Measurements from ENCODE around the gene TMEM248. TPM values are rescaled to one million over a fixed set of nuclear protein-coding genes. Genes with fewer than 3 reads are reported as not detected.
A peak's percentile ranks its signal among the peaks of the same experiment; 100 is the strongest.

Gene TMEM248
- total RNA-seq, 4 donors from 2014 or later = 53.2 to 65.9 (median 60.3) TPM

GRCh38 chr7:66921918-66922486 is 977 bp downstream of the TMEM248 start:
- no peak for DNase-seq
- Histone ChIP-seq H3K36me3 (no peaks in the 10 kb centered on the region), H3K4me3 (peak overlapping the region; percentile 80 to 93 (median 91)), H3K4me1 (peaks cover 43 to 51% of the 10 kb centered on the region in 2 donors), H3K9me3 (no peaks in the 10 kb centered on the region), H3K27ac (peak overlapping the region; percentile 77 to 90 (median 84)), H3K27me3 (no peaks in the 10 kb centered on the region)
- TF ChIP-seq POLR2A (IDR thresholded peaks at IDR 0.05) (no peak), CTCF (IDR thresholded peaks at IDR 0.05 in 4 of 5, conservative IDR thresholded peaks at IDR 0.05 in 1 of 5) (no peak)
- intact Hi-C loops (cut with DNase I; ENCODE audit: low total_unique reads) = loop anchor here (5.0 kb wide), 3 partner anchors 70 to 1170 kb away; no protein-coding TSS in a partner anchor
- ATAC-seq = no peak
- in situ Hi-C loops (cut with MboI; ENCODE audit: low sequenced_read_pairs in 4 of 4) = loop anchor here in 1 of 4 donors (10.0 kb wide), 1 partner anchor 77 kb away; no protein-coding TSS in a partner anchor

- ATAC-seq = no peak
- H3K27me3 ChIP-seq = no peaks in the 10 kb centered on the region
- no peak overlapping the region for H3K27ac ChIP-seq
- peaks cover 42 to 46% of the 10 kb centered on the region in 2 donors for H3K4me1 ChIP-seq
- intact Hi-C loops (cut with DNase I; ENCODE audit: low total_unique reads) = no loop called here
- no peak for DNase-seq
- TF ChIP-seq POLR2A (IDR thresholded peaks at IDR 0.05) (no peak), CTCF (IDR thresholded peaks at IDR 0.05 in 4 of 5, conservative IDR thresholded peaks at IDR 0.05 in 1 of 5) (no peak)
- in situ Hi-C loops (cut with MboI; ENCODE audit: low sequenced_read_pairs in 4 of 4) = loop anchor here in 1 of 4 donors (10.0 kb wide), 1 partner anchor 80 kb away; no protein-coding TSS in a partner anchor
- no peak overlapping the region for H3K4me3 ChIP-seq
- H3K36me3 ChIP-seq = no peaks in the 10 kb centered on the region
- no peaks in the 10 kb centered on the region for H3K9me3 ChIP-seq
These were observed 4.2 kb downstream of the TMEM248 start for GRCh38 chr7:66925255-66925654.

- Histone ChIP-seq H3K36me3 (no peaks in the 10 kb centered on the region), H3K27ac (no peak overlapping the region), H3K9me3 (no peaks in the 10 kb centered on the region), H3K27me3 (no peaks in the 10 kb centered on the region), H3K4me1 (peaks cover 34 to 39% of the 10 kb centered on the region in 2 donors), H3K4me3 (no peak overlapping the region)
- DNase-seq (no peak), ATAC-seq (peak in 1 of 2 donors; percentile 82)
- TF ChIP-seq CTCF (IDR thresholded peaks at IDR 0.05 in 4 of 5, conservative IDR thresholded peaks at IDR 0.05 in 1 of 5) = no peak
- no peak for TF ChIP-seq POLR2A (IDR thresholded peaks at IDR 0.05)
- in situ Hi-C loops (cut with MboI; ENCODE audit: low sequenced_read_pairs in 4 of 4) (loop anchor here in 1 of 4 donors (10.0 kb wide), 1 partner anchor 83 kb away; no protein-coding TSS in a partner anchor), intact Hi-C loops (cut with DNase I; ENCODE audit: low total_unique reads) (no loop called here)
These were observed 6.4 kb downstream of the TMEM248 start for GRCh38 chr7:66927348-66927948.

- intact Hi-C loops (cut with DNase I; ENCODE audit: low total_unique reads) (no loop called here), in situ Hi-C loops (cut with MboI; ENCODE audit: low sequenced_read_pairs in 4 of 4) (loop anchor here in 1 of 4 donors (10.0 kb wide), 1 partner anchor 84 kb away; no protein-coding TSS in a partner anchor)
- no peaks in the 10 kb centered on the region for H3K9me3 ChIP-seq
- ATAC-seq = no peak
- peaks cover 24 to 33% of the 10 kb centered on the region in 2 donors for H3K4me1 ChIP-seq
- no peak for DNase-seq
- no peak overlapping the region for H3K4me3 ChIP-seq
- TF ChIP-seq POLR2A (IDR thresholded peaks at IDR 0.05) = no peak
- TF ChIP-seq CTCF (IDR thresholded peaks at IDR 0.05 in 4 of 5, conservative IDR thresholded peaks at IDR 0.05 in 1 of 5) = no peak
- no peaks in the 10 kb centered on the region for H3K27me3 ChIP-seq
- no peak overlapping the region for H3K27ac ChIP-seq
- H3K36me3 ChIP-seq = no peaks in the 10 kb centered on the region
These were observed 7.4 kb downstream of the TMEM248 start for GRCh38 chr7:66928388-66928787.
